Kidney glomerular epithelial cell (primary cell): ENCODE results near the gene DIAPH1.

Source experiments
- DNase-seq: peaks from one replicate; lab custom pipeline; 2025; lab: John Stamatoyannopoulos, UW

The DIAPH1 gene

DNA sequence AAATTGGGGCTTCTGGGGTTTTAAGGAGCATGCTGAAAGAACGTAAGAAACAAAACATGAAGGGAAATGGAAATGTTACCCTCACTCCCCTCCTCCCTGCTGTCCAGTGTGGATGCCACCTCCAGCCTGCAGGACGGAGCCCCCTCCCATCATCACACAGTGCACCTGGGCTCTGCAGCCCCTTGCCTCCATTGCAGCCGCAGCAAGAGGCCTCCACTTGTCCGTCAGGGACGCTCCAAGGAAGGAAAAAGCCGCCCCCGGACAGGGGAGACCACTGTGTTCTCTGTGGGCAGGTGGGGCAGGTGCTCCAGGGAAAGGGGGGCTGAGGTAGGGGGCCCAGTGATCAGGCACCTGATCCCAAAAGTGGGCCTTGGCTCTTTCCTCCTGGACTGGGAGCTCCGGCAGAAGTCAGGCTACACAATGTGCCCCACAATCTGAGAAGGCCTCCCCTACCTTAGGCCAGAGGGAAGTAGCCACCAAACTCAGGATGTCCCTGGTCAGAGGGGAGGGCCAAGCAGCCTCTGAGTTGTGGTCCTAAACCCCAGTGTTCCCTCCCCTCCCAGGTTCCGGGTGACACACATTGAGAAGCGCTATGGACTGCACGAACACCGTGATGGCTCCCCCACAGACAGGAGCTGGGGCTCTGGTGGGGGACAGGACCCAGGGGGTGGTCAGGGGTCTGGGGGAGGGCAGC is 20.7 kb upstream of the DIAPH1 start:
- no peak for DNase-seq

DNA sequence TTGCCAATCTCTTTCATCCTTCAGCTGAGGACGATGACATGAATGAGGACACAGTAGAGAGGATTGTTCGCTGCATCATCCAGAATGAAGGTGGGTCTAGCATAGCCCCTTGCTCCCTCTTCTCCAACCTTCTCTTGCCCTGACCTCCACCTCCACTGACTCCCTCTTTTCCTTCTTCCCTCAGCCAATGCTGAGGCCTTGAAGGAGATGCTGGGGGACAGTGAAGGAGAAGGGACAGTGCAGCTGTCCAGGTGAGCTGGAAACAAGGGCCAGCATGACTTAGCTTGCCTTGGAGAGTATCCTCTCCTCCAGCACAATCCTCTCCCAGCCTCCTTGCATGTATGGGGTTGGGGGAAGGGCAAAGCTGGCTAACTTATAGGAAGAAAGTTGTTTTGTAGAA is 20.0 kb upstream of the DIAPH1 start:
- no peak for DNase-seq

DNA sequence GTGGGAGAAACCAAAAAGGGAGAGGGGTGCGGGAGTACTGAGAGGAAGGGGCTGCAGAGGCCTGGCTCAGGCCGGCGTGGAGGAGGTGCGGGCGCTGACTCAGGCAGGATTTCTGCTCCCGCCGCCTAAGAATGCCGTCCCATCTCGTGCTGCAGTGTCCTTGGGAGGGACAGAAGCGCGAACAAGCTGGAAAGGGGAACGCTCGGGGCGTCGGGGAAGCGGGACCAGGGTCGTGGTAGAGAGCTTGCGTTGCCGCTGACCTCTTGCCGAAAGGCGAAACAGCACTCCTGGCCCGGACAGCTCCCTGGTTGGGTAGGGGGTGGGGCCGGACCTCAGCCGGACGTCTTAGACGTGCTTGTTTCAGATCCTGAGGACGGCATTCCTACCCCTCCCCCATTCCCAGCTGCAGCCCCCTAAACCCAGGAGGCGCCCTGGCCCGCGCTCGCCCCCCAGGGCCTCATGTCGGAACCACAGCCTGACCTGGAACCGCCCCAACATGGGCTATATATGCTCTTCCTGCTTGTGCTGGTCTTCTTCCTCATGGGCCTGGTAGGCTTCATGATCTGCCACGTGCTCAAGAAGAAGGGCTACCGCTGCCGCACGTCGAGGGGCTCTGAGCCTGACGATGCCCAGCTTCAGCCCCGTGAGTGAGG is 19.1 kb upstream of the DIAPH1 start:
- peak; percentile 14 for DNase-seq

DNA sequence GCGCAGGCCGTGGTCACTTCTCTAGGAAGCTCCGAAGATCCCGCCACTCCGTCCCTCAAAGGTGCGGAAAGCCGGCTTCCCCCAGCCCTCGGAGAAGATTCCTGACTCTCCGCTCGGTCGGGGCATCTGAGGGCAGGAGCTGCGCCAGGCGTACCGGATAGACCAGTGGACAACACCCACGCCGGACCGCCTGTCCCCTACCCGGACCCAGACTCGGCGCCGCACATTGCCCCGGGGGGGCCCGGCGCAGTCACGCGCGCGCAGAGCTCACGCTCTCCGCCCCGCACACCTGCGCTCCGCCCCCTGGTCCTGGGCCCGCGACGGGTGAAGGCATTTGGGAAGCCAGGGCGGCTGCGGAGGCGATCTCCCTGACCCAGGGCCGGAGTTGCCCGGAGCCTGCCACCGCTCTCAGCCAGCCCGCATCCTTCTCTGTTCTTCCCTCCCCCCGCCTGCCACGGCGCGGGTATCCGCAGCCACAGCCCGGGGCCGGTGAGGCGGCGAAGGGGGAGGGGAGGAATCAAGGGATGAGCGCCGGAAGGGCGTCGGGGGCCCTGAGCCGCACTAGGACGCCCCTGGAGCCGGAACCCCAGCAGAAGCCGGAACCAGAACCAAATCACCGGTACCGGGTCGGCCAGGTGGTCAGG is 18.4 kb upstream of the DIAPH1 start:
- peak; percentile 41 for DNase-seq

DNA sequence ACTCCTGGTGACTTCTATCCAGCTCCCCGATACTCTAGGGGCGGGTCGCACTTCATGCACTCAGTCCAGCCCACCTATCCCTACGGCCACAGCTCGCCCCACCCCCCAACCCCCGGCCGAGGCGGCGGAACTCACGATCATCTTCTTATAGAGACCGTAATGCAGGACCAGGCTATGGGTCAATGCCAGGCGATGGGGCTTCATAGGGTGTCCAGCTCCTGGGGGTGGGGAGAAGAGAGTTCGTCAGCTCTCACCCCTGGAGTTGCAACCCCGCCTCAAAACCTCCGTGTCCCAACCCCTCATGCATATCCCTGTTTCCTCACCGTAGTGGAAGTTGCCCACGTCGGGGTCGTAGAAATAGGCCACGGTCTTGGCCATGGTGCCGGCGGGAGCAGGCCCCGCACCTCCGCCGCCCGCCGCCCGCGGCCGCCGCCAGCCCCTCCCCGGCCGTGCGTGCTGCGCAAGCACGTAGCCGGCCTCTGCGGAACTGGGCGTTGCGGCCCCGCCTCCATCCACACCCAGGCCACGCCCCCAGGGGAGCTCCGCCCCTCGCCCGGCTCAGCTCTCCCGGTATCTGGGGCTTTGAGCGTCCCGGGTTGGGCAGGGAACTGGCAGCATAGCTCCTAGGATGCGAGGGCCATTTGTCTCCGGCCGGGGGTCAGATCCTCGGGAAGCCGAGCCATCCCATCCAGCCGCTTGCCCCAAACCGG is 17.8 kb upstream of the DIAPH1 start, which contains the start of the genes HDAC3 and RELL2:
HDAC3 (minus strand) TSS at position 437 of the 710 bp plus-strand sequence; CDS start at position 378, 59 bp downstream.
RELL2 (plus strand) TSS at position 585 of the 710 bp plus-strand sequence. CDS start 1,229 bp downstream, outside the sequence.
- peak; percentile 84 for DNase-seq

DNA sequence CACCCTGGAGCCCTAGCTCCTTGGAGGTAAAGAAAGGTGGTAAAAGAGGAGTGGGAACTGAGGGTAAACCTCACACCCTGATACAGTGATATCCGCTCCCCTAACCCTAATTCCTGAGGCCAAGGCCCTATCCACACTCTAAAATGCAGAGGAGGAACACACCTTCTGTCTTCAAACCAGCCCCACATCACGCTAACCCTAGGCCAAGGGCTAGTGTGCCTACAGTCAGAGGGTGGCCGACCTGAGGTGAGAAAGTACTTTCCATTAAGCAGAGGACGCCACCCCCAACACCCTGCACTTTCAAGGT is 17.3 kb upstream of the DIAPH1 start:
- DNase-seq: peak; percentile 3

DNA sequence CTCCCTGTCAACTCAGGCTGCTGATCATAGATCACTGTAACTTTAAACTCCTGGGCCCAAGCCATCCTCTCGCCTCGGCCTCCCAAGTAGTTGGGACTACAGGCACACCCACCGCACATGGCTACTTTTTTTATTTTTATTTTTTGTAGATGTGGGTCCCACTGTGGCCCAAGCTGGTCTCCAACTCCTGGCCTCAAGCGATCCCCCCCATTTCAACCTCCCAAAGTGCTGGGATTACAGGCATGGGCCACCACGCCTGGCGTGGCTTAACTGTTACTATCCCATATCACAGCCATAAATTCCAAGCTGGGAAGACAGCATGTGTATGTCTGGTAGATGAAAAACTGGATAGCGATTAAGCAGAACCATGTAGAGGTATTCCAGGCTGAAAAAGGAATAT is 16.8 kb upstream of the DIAPH1 start:
- DNase-seq: no peak

DNA sequence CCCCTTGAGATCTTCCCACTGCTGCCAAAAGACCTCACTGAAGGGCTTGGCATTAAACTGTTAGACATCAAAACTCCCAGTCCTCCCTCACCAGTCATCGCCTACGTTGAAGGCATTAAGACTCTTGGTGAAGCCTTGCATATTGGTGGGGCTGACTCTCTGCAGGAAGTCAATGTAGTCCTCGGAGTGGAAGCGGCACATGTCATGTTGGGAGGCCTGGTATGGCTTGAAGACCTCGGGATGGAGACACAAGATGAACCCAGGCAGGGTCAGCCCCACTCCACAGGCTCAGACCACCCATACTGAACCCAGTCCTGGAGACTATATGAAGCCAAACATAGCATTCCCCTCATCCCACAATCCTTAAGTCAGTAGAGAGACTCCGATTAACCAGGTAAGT is 15.9 kb upstream of the DIAPH1 start:
- no peak for DNase-seq

DNA sequence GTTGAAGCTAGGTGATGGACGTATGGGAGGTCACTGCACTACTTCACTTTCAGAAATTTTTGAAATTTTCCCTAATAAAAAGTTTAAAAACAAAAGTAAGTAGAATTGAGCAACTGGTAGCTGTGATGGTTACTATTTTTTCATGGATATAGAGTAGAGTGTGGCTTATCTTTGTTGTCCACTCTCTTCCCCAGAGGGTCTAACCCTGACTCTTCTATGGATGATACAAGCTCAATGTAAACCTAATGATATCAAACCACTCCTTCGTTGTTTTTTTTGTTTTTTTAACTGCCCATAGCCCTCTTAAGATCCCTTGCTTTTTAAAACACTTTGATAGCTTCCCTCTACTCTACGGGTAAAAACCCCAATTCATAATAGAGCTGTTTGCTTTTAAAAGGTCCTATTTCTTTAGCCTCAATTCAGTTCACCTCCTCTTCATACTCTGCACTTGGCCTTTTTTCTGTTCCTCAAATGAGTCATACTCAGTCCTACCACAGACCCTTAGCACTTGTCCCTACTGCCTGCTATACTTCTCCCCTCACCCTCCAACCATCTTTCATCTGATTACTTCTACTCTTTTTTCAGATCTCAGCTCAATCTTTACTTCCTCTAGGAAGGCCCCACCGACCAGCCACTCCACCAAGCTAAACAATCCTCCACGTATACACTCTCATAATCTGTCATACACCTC is 15.2 kb upstream of the DIAPH1 start:
- DNase-seq: no peak

DNA sequence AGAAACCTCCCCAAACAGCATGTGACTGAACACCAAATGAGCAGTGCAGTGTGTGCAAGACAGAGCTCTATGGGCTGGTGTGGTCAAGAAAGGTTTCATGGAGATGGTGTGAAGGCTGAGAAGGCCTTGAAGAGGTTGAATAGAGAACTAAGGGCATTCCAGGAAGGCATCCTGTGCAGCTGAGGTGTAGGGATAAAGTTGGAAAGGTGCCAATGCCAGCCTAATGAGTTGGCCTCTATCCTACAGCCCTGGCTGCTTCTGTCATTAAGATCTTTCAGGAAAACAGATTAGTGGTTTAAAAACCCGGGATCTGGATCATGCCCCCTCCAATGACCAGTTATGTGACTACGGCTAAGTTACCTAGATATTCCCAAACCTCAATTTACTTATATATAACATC is 13.8 kb upstream of the DIAPH1 start:
- DNase-seq: no peak

DNA sequence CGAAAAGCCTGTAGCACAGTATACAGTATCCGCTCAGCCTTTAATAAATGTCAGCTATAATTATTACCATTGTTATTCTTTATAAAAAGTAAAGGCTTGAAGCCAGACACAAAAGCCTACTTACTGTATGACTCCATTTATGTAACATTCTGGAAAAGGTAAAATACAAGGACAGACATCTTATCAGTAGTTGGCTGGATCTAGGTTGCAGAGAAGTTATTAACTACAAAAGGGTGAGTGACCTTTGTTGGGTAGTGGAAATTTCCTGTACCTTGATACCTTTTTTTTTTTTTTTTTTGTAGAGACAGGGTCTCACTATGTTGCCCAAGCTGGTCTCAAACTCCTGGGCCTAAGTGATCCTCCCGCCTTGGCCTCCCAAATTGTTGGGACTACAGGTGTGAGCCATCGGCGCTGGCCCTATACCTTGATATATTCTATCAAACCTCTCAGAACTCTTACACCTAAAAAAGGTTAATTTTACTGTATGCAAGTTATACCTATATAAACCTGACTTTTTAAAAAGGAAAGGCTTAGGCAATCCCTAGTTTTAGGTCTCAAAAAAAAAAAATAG is 11.9 kb upstream of the DIAPH1 start:
- DNase-seq: no peak

DNA sequence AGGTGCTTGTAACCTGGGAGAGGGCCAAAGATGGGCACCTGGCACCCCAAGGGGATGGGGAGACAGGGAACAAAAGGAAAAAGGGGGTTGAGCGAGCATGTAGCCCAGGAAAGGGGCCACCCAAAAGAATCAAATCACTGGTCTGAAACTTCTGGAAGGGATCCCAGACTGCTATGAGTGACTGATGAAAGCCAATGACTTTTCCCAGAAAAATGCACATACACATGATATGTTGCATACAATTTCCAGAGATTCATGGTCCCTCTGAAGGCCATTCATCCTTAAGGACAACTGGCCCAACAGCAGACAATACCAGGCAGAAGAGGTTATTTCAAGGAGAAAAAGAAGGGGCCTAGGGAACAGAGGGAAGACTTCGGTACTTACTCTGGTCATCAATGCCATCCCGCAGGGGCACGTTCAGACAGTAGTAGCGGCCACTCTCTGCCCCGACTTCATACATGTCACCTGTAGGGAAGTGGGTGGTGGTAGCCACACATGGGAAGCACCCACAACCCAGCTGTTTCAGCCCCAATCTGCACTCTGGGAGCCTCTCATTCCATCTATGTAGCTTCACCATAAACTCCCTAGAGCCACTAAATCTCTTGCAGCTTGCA is 9.5 kb upstream of the DIAPH1 start:
- DNase-seq: no peak

DNA sequence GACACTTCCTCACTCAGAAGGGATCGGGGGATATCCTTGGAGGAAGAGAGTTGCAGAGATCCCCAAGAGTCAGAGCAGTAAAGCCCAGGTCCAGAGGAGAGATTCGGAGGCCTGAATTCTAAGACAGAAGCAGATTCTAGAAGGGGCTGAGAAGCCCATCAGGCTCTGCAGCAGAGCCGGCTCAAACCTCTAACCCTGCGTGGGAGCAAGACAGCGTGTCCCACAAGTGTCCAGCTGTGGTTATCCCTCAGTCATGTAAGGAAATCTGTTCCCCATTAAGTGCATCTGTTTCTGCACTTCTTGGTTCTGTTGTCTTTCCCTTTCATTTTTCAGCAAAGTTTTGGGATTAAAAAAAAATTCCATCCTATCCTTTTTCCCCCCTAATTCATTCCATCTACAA is 4.8 kb upstream of the DIAPH1 start:
- no peak for DNase-seq

DNA sequence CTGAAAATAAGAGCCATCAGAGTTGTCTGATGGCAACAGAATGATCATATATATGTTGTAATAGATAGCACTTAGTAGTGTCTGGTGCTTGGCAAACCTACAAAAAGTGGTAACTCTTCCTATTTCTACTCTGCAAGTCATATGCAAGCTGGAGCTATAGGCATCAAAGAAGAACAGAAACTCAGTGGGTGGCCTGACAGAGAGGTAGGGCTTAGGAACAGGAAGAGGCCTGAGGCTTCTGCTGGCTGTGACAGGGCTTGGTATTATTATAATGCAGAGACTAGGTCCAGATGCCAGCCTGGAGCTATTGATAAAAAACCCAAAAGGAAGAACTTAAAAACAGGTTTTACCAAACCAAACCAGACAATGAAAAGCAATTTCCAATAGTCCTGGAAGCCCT is 4.4 kb upstream of the DIAPH1 start:
- no peak for DNase-seq

DNA sequence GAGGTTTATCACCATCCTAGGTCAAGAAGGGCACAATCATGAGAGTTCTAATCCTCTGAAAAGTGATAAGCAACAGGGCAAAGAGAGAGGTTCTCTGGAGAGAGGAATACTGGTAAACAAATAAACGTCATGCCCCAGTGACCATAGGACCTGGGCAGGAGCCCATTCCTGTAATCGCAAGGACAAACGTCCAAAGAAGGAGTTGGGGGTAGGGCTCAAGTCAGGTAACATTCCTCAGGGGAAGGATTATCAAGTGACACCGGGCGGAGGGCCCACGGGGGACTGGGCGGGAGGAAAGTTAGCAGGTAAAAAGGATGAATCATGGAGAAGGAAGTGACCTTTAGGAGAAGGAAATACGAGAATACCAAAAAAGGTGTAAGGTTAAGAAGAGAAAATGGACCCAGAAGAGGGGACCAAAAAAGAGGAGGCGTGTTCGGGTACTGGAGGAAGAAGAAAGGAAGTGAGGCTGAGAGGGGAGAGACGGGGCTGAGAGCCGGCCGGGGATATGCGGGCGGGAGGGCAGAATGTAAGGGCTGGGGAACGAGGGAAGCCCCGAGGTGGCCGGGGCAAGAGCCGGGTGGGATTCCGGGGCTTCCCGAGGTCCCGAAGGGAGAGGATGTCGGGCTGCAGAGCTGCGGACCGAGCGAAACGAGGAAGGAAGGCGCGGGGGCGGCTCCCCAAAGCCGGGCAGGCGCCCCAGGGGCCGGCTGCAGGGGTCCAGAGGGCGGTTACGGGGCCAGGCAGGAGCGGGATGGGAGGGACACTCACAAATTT is 583 bp downstream of the DIAPH1 start:
- DNase-seq: peak; percentile 67

DNA sequence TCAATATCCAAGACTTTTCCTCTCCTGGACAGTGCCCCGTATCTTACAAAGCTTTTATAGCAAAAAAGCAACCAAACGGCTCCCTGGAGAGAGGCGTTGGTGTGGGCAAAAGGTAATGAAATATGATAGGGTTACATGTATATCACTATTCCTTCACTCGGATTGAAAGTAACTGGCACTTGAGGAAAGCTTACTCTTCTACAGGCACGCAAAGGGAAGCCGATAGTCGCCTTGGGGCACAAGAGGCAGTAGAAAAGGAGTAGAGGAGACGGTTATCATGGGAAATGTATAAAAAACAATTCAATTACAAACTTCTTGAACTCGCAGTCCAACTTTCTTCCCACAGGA is 1.1 kb downstream of the DIAPH1 start:
- no peak for DNase-seq

DNA sequence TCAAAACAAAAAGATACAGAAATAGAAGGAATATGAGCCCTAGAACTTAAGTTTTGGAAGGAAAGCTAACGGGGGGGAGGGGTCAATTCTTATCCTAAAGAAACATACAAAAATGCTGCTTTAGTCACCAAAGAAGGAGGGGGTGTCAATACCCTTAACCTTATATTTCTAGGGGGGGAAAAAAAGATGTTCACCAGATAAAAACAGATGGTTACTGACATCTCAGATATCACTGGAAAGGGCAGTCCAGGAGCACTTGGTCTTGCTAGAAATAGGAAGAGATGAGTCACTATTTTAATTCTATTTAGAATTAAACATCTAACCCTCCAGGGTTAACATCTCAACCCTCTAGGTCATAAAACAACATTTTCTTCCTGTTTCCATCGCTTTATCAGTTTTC is 1.7 kb downstream of the DIAPH1 start:
- DNase-seq: no peak

DNA sequence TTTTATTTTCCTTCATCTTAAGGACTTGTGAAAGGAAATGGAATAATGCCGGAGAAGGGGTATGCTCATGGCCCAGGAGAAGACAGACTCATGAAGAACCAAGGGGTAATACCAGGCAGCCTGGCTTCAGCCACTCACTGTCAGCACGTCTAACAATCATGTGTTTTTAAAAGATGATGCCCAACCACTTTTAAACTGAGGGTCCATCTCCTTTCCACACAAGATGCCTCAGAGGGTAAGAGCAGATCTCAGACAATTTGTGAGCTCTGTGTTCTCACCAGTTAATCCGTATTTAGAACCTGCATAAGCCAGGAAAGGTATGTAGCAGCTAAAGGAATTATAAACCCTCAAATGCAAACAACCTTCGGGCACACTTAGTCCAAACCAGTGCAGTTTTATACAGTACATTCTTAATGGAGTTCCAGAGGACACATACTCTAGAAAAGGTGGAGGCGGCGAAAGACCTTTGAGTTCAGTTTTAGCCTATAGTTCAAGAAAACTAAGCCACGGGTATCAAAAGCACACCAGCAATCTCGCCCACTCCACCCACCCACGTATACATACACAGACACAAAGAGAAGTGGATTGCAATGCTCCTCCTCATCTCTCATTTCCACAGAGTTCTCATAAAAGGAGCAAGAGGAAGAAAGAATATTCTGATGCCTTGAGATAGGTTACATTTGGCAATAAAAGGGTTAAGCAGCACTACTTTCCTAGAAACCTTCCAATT is 2.6 kb downstream of the DIAPH1 start:
- no peak for DNase-seq

DNA sequence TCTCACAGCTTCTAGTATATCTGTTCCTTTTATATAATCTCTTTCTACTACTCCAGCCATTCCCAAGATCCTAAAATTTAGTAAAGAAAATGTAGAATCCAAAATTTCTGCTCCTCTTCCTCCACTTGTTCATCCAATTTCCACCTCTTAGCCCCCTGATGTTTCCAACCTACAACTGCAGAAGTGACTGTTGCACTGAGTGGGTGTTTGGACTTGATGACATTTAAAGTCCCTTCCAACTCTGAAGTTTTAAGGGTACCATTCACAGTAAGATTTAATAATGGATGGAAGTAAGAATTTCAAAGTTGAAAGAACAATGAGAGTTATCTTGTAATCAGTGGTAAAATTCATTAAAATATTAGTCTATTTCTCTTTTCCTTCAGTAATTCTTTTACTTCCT is 5.5 kb downstream of the DIAPH1 start:
- no peak for DNase-seq

DNA sequence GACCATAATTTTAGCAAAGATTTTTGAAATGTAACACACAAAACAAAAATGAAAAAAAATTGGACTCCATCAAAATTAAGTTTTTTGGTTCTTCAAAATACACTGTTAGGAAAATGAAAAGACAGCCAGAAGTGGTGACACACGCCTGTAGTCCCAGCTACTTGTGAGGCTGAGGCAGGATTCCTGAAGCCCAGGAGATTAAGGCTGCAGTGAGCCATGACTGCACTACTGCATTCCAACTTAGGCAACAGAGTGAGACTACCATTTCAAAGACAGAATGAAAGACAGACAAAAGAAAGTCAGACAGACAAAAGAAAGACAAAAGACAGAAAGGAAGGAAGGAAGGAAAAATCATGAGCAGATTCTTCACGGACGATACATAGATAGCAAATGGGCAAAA is 7.5 kb downstream of the DIAPH1 start:
- no peak for DNase-seq
